ENCODE results near the gene WDR11. TPM values are rescaled to one million over a fixed set of nuclear protein-coding genes. Genes with fewer than 3 reads are reported as not detected.
A peak's percentile ranks its signal among the peaks of the same experiment; 100 is the strongest.

WDR11 gene
- 76.1 TPM for total RNA-seq (2013)
- polyA plus RNA-seq (10 to 100 TPM; 32.9 to 68.0 (median 50.1) TPM), polyA minus RNA-seq (49.2 and 70.0 TPM in 2 replicates), total RNA-seq (58.7 to 168 (median 110) reads per million in 11 experiments)

- H3K4me1 Mint-ChIP-seq, result peaks cover 40% of the 10 kb centered on the region
- Histone ChIP-seq H3K9me3 (replicated peaks in 1 of 2; ENCODE audit: control insufficient read depth in 1 of 2, insufficient read depth in 1 of 2, low read length in 2 of 2) (no peaks in the 10 kb centered on the region), H3K79me2 (ENCODE audit: insufficient read depth, low read length) (peaks cover 53% of the 10 kb centered on the region), H3K4me1 (ENCODE audit: control insufficient read depth in 1 of 2, insufficient read depth in 2 of 2, low read length in 2 of 2) (peaks cover 22 to 35% of the 10 kb centered on the region in 2 donors), H4K20me1 (ENCODE audit: insufficient read depth, low read length) (peaks cover 15% of the 10 kb centered on the region), H3K4me2 (replicated peaks; ENCODE audit: extremely low read depth, low read length, poor library complexity, severe bottlenecking) (peak within 1 kb of the TSS; percentile 70), H3K9ac (ENCODE audit: insufficient read depth, low read length, poor library complexity, severe bottlenecking) (peak within 1 kb of the TSS; percentile 87), H3K4me3 (replicated peaks in 1 of 3; ENCODE audit: low read depth in 2 of 3, low read length in 3 of 3) (peak within 1 kb of the TSS; percentile 58 to 84 (median 73)), H3K27ac (ENCODE audit: low read depth in 1 of 2, low read length in 2 of 2) (peak within 1 kb of the TSS; percentile 89 to 98), H3K36me3 (replicated peaks in 1 of 2; ENCODE audit: control insufficient read depth in 1 of 2, insufficient read depth in 2 of 2, low read length in 2 of 2) (peaks cover 20 to 30% of the 10 kb centered on the region in 2 donors), H2AFZ (ENCODE audit: insufficient read depth, low read depth, low read length, poor library complexity, severe bottlenecking) (peak within 1 kb of the TSS; percentile 97), H3K27me3 (ENCODE audit: control insufficient read depth in 2 of 2, insufficient read depth in 2 of 2, low read length in 2 of 2) (no peaks in the 10 kb centered on the region)
- H3K36me3 Mint-ChIP-seq, result peaks cover 24 to 30% of the 10 kb centered on the region in 2 donors
- H3K9me3 Mint-ChIP-seq, result peaks cover 0 to 2% (median 0%) of the 10 kb centered on the region in 7 donors
- no peak for TF ChIP-seq CTCF (IDR thresholded peaks at IDR 0.05)
- H3K27me3 Mint-ChIP-seq (ENCODE audit: low read depth in 3 of 3), result peaks cover 0 to 2% (median 0%) of the 10 kb centered on the region in 3 donors
- H3K4me3 Mint-ChIP-seq, result peak within 1 kb of the TSS; percentile 88 to 100
- 6% methylated on average over 32 of the region's 45 CpGs for WGBS (ENCODE audit: insufficient coverage)
- peak; percentile 65 to 87 (median 71) for DNase-seq
- H3K27ac Mint-ChIP-seq, result peak within 1 kb of the TSS; percentile 90 to 99 (median 97)
- intact Hi-C loops (cut with micrococcal nuclease), result no loop called here
Observed at GRCh38 chr10:120850911-120851865, at the start of gene WDR11. Gene WDR11 (plus strand): TSS chr10:120851362. CDS start chr10:120851421, 59 bp downstream.

- DNase-seq, result no peak
- no peaks in the 10 kb centered on the region for H3K36me3 ChIP-seq (replicated peaks in 1 of 2; ENCODE audit: control insufficient read depth in 1 of 2, insufficient read depth in 2 of 2, low read length in 2 of 2)
- TF ChIP-seq CTCF (IDR thresholded peaks at IDR 0.05), result no peak
- H3K9me3 Mint-ChIP-seq, result peaks cover 0 to 6% (median 2%) of the 10 kb centered on the region in 7 donors
- no peak overlapping the region for H2AFZ ChIP-seq (ENCODE audit: insufficient read depth, low read depth, low read length, poor library complexity, severe bottlenecking)
- H3K27ac ChIP-seq (ENCODE audit: low read depth in 1 of 2, low read length in 2 of 2), result no peak overlapping the region
- no peaks in the 10 kb centered on the region for H3K79me2 ChIP-seq (ENCODE audit: insufficient read depth, low read length)
- 90% methylated on average over 2 of the region's 3 CpGs for WGBS (ENCODE audit: insufficient coverage)
- H3K4me1 ChIP-seq (ENCODE audit: control insufficient read depth in 1 of 2, insufficient read depth in 2 of 2, low read length in 2 of 2), result peaks cover 18 to 22% of the 10 kb centered on the region in 2 donors
- intact Hi-C loops (cut with micrococcal nuclease), result no loop called here
- no peaks in the 10 kb centered on the region for H4K20me1 ChIP-seq (ENCODE audit: insufficient read depth, low read length)
- no peak overlapping the region for H3K4me2 ChIP-seq (replicated peaks; ENCODE audit: extremely low read depth, low read length, poor library complexity, severe bottlenecking)
- H3K27me3 Mint-ChIP-seq (ENCODE audit: low read depth in 3 of 3), result peaks cover 0 to 4% (median 0%) of the 10 kb centered on the region in 3 donors
- no peak overlapping the region for H3K9ac ChIP-seq (ENCODE audit: insufficient read depth, low read length, poor library complexity, severe bottlenecking)
- H3K9me3 ChIP-seq (replicated peaks in 1 of 2; ENCODE audit: control insufficient read depth in 1 of 2, insufficient read depth in 1 of 2, low read length in 2 of 2), result no peaks in the 10 kb centered on the region
- no peak overlapping the region for H3K4me3 Mint-ChIP-seq
- no peaks in the 10 kb centered on the region for H3K27me3 ChIP-seq (ENCODE audit: control insufficient read depth in 2 of 2, insufficient read depth in 2 of 2, low read length in 2 of 2)
- H3K36me3 Mint-ChIP-seq, result peaks cover 0 to 4% of the 10 kb centered on the region in 2 donors
- no peak overlapping the region for H3K4me3 ChIP-seq (replicated peaks in 1 of 3; ENCODE audit: low read depth in 2 of 3, low read length in 3 of 3)
- H3K4me1 Mint-ChIP-seq, result peaks cover 23% of the 10 kb centered on the region
- H3K27ac Mint-ChIP-seq, result no peak overlapping the region
Observed at GRCh38 chr10:120802935-120803334, 48.2 kb upstream of the WDR11 start.

Data from CD14-positive monocyte (primary cell).